Activated CD8-positive, alpha-beta T cell treated with anti-CD3 and anti-CD28 coated beads for 36 hours (primary cell): ENCODE measurements around the gene SRCIN1. TPM values are rescaled to one million over a fixed set of nuclear protein-coding genes. Genes with fewer than 3 reads are reported as not detected.
"Not testable (repeated sequence)": the region's sequence is repeated elsewhere in the genome, so short reads cannot be mapped to it uniquely, and the experiment has no call there.

Experiments
- ATAC-seq: fragments of 200-7000 bp; cut with Tn5 transposase; one replicate; pipeline ENCODE4 v1.10.0; 2021; ENCODE audit warnings: mild to moderate bottlenecking, moderate library complexity
- CTCF ChIA-PET: fragments of 350-600 bp; sonication (Branson Sonifier 250); formaldehyde crosslinking; loops from one replicate; lab custom pipeline; 2021; ENCODE audit warnings: antibody characterized with exemption; lab: Charles Lee
- POLR2A ChIA-PET: fragments of 350-600 bp; sonication (Branson Sonifier 250); formaldehyde crosslinking; loops from one replicate; lab custom pipeline; 2021; ENCODE audit warnings: antibody characterized with exemption; lab: Charles Lee
- DNase-seq: peaks from one replicate; pipeline ENCODE4 v3.0.0-alpha.2; 2020
- H3K27ac Mint-ChIP-seq: one replicate; pipeline ENCODE4 v1.8.0; 2021; ENCODE audit warnings: mild to moderate bottlenecking, mixed read lengths
- H3K27me3 Mint-ChIP-seq: one replicate; pipeline ENCODE4 v1.8.0; 2021; ENCODE audit warnings: mixed read lengths
- H3K36me3 Mint-ChIP-seq: one replicate; pipeline ENCODE4 v1.8.0; 2021; ENCODE audit warnings: low read depth, mixed read lengths
- H3K4me1 Mint-ChIP-seq: one replicate; pipeline ENCODE4 v1.8.0; 2021; ENCODE audit warnings: low read depth, mixed read lengths
- H3K4me3 Mint-ChIP-seq: one replicate; pipeline ENCODE4 v1.8.0; 2021; ENCODE audit warnings: mild to moderate bottlenecking, moderate library complexity, mixed read lengths
- H3K9me3 Mint-ChIP-seq: one replicate; pipeline ENCODE4 v1.8.0; 2021; ENCODE audit warnings: mixed read lengths
- CTCF ChIP-seq: fragments of 200-600 bp; IDR thresholded peaks from one replicate; pipeline ENCODE4 v1.8.0; 2022; ENCODE audit warnings: antibody characterized with exemption, mild to moderate bottlenecking
- intact Hi-C: fragments of 100-400 bp; cut with micrococcal nuclease; formaldehyde crosslinking; loops from one replicate; pipeline ENCODE4 v1.10.0; 2022
- total RNA-seq, 2 experiments: library from RNA; stranded (reverse); gene quantifications; one replicate each; pipeline ENCODE4 v1.2.3, GENCODE V29; 2021

Gene SRCIN1
- total RNA-seq, 2 experiments from 2014 or later: 0.74 to 1.1 TPM

- no peaks in the 10 kb centered on the region for H3K36me3 Mint-ChIP-seq
- DNase-seq (no peak), ATAC-seq (no peak)
- ChIA-PET POLR2A (no interaction called here), CTCF (interaction anchor here (1.4 to 5.1 kb wide), 4 partner anchors 11 to 129 kb away, joined by 4 to 20 read pairs (median 6); no protein-coding TSS in a partner anchor)
- H3K27ac Mint-ChIP-seq: no peak overlapping the region
- no peak for TF ChIP-seq CTCF
- H3K4me3 Mint-ChIP-seq: no peak overlapping the region
- no peaks in the 10 kb centered on the region for H3K4me1 Mint-ChIP-seq
- no peaks in the 10 kb centered on the region for H3K9me3 Mint-ChIP-seq
- intact Hi-C loops: no loop called here
- peaks cover 19% of the 10 kb centered on the region for H3K27me3 Mint-ChIP-seq
Measured at GRCh38 chr17:38534498-38534885, 71.3 kb downstream of the SRCIN1 start.

GRCh38 chr17:38533866-38534497, 71.8 kb downstream of the SRCIN1 start:
- Mint-ChIP-seq H3K9me3 (no peaks in the 10 kb centered on the region), H3K27me3 (peaks cover 19% of the 10 kb centered on the region), H3K27ac (no peak overlapping the region), H3K4me1 (no peaks in the 10 kb centered on the region), H3K4me3 (no peak overlapping the region), H3K36me3 (no peaks in the 10 kb centered on the region)
- CTCF ChIA-PET: interaction anchor here (1.8 to 5.1 kb wide), 3 partner anchors 20 to 129 kb away, joined by 5 to 20 read pairs (median 6); no protein-coding TSS in a partner anchor
- intact Hi-C loops: no loop called here
- no peak for TF ChIP-seq CTCF
- ATAC-seq (no peak), DNase-seq (no peak)
- POLR2A ChIA-PET: no interaction called here

GRCh38 chr17:38533241-38533640, 72.5 kb downstream of the SRCIN1 start:
- intact Hi-C loops: no loop called here
- H3K9me3 Mint-ChIP-seq: no peaks in the 10 kb centered on the region
- H3K4me3 Mint-ChIP-seq: no peak overlapping the region
- H3K4me1 Mint-ChIP-seq: peaks cover 4% of the 10 kb centered on the region
- H3K27ac Mint-ChIP-seq: no peak overlapping the region
- POLR2A ChIA-PET: no interaction called here
- CTCF ChIA-PET: interaction anchor here (1.8 kb wide), 1 partner anchor 130 kb away, joined by 5 read pairs; no protein-coding TSS in a partner anchor
- ATAC-seq (no peak), DNase-seq (no peak)
- peaks cover 23% of the 10 kb centered on the region for H3K27me3 Mint-ChIP-seq
- no peak for TF ChIP-seq CTCF
- no peaks in the 10 kb centered on the region for H3K36me3 Mint-ChIP-seq

GRCh38 chr17:38532451-38532850, 73.3 kb downstream of the SRCIN1 start:
- H3K4me3 Mint-ChIP-seq: no peak overlapping the region
- no peak overlapping the region for H3K27ac Mint-ChIP-seq
- intact Hi-C loops: no loop called here
- H3K9me3 Mint-ChIP-seq: no peaks in the 10 kb centered on the region
- peaks cover 8% of the 10 kb centered on the region for H3K4me1 Mint-ChIP-seq
- H3K27me3 Mint-ChIP-seq: peaks cover 25% of the 10 kb centered on the region
- H3K36me3 Mint-ChIP-seq: no peaks in the 10 kb centered on the region
- no peak for ATAC-seq
- CTCF ChIA-PET: no interaction called here
- no peak for DNase-seq
- POLR2A ChIA-PET: no interaction called here
- no peak for TF ChIP-seq CTCF

- CTCF ChIA-PET, H3K4me1 Mint-ChIP-seq, ATAC-seq, H3K4me3 Mint-ChIP-seq, intact Hi-C loops, POLR2A ChIA-PET, DNase-seq, H3K36me3 Mint-ChIP-seq, H3K9me3 Mint-ChIP-seq, H3K27ac Mint-ChIP-seq: not testable (repeated sequence)
- peaks cover 25% of the 10 kb centered on the region for H3K27me3 Mint-ChIP-seq
Measured at GRCh38 chr17:38531761-38532160, 74.0 kb downstream of the SRCIN1 start.

GRCh38 chr17:38530856-38531255, 74.9 kb downstream of the SRCIN1 start:
- POLR2A ChIA-PET, H3K36me3 Mint-ChIP-seq, DNase-seq, H3K4me3 Mint-ChIP-seq, H3K4me1 Mint-ChIP-seq, CTCF ChIA-PET, ATAC-seq, H3K9me3 Mint-ChIP-seq, H3K27ac Mint-ChIP-seq, intact Hi-C loops: not testable (repeated sequence)
- H3K27me3 Mint-ChIP-seq: peaks cover 22% of the 10 kb centered on the region

- H3K4me1 Mint-ChIP-seq, H3K27ac Mint-ChIP-seq, H3K36me3 Mint-ChIP-seq, CTCF ChIA-PET, H3K4me3 Mint-ChIP-seq, DNase-seq, POLR2A ChIA-PET, ATAC-seq, intact Hi-C loops, H3K9me3 Mint-ChIP-seq: not testable (repeated sequence)
- peaks cover 16% of the 10 kb centered on the region for H3K27me3 Mint-ChIP-seq
Measured at GRCh38 chr17:38528141-38528540, 77.6 kb downstream of the SRCIN1 start.

- H3K36me3 Mint-ChIP-seq, H3K9me3 Mint-ChIP-seq, intact Hi-C loops, ATAC-seq, H3K27ac Mint-ChIP-seq, DNase-seq, H3K4me3 Mint-ChIP-seq, H3K4me1 Mint-ChIP-seq, CTCF ChIA-PET, POLR2A ChIA-PET: not testable (repeated sequence)
- peaks cover 19% of the 10 kb centered on the region for H3K27me3 Mint-ChIP-seq
Measured at GRCh38 chr17:38526526-38526925, 79.2 kb downstream of the SRCIN1 start.
